ENCODE results near the gene PRIMPOL.

Gene PRIMPOL

GRCh38 chr4:184660978-184661377 lies 11.4 kb downstream of the PRIMPOL start:
- no peak for DNase-seq (ENCODE audit: extremely low read depth, insufficient read length)
- Histone ChIP-seq H3K36me3 (ENCODE audit: control insufficient read depth, insufficient read depth, low read length) (no peaks in the 10 kb centered on the region; the same call in 1 of the 2 replicates), H3K27me3 (replicated peaks; ENCODE audit: control insufficient read depth, insufficient read depth, low read length) (no peaks in the 10 kb centered on the region), H3K4me3 (replicated peaks; ENCODE audit: low read depth, low read length) (no peak overlapping the region)
- TF ChIP-seq CTCF (IDR thresholded peaks at IDR 0.05; ENCODE audit: insufficient read depth, low read length, poor library complexity, severe bottlenecking) = no peak

GRCh38 chr4:184662236-184662635 lies 12.7 kb downstream of the PRIMPOL start:
- no peaks in the 10 kb centered on the region for H3K27me3 ChIP-seq (replicated peaks; ENCODE audit: control insufficient read depth, insufficient read depth, low read length)
- no peak overlapping the region for H3K4me3 ChIP-seq (replicated peaks; ENCODE audit: low read depth, low read length)
- no peak for TF ChIP-seq CTCF (IDR thresholded peaks at IDR 0.05; ENCODE audit: insufficient read depth, low read length, poor library complexity, severe bottlenecking)
- DNase-seq (ENCODE audit: extremely low read depth, insufficient read length) = no peak
- H3K36me3 ChIP-seq (ENCODE audit: control insufficient read depth, insufficient read depth, low read length) = peaks cover 4% of the 10 kb centered on the region

- TF ChIP-seq CTCF (IDR thresholded peaks at IDR 0.05; ENCODE audit: insufficient read depth, low read length, poor library complexity, severe bottlenecking) = no peak
- Histone ChIP-seq H3K4me3 (replicated peaks; ENCODE audit: low read depth, low read length) (no peak overlapping the region), H3K27me3 (replicated peaks; ENCODE audit: control insufficient read depth, insufficient read depth, low read length) (no peaks in the 10 kb centered on the region), H3K36me3 (ENCODE audit: control insufficient read depth, insufficient read depth, low read length) (peaks cover 8% of the 10 kb centered on the region)
- no peak for DNase-seq (ENCODE audit: extremely low read depth, insufficient read length)
These were observed 15.1 kb downstream of the PRIMPOL start for GRCh38 chr4:184664445-184665210.

GRCh38 chr4:184666670-184667069 lies 17.1 kb downstream of the PRIMPOL start:
- no peak for TF ChIP-seq CTCF (IDR thresholded peaks at IDR 0.05; ENCODE audit: insufficient read depth, low read length, poor library complexity, severe bottlenecking)
- Histone ChIP-seq H3K36me3 (ENCODE audit: control insufficient read depth, insufficient read depth, low read length) (peaks cover 8% of the 10 kb centered on the region), H3K27me3 (replicated peaks; ENCODE audit: control insufficient read depth, insufficient read depth, low read length) (no peaks in the 10 kb centered on the region), H3K4me3 (replicated peaks; ENCODE audit: low read depth, low read length) (no peak overlapping the region)
- DNase-seq (ENCODE audit: extremely low read depth, insufficient read length) = no peak

- H3K4me3 ChIP-seq (replicated peaks; ENCODE audit: low read depth, low read length) = no peak overlapping the region
- no peaks in the 10 kb centered on the region for H3K27me3 ChIP-seq (replicated peaks; ENCODE audit: control insufficient read depth, insufficient read depth, low read length)
- no peak for TF ChIP-seq CTCF (IDR thresholded peaks at IDR 0.05; ENCODE audit: insufficient read depth, low read length, poor library complexity, severe bottlenecking)
- DNase-seq (ENCODE audit: extremely low read depth, insufficient read length) = no peak
- H3K36me3 ChIP-seq (ENCODE audit: control insufficient read depth, insufficient read depth, low read length) = peaks cover 10% of the 10 kb centered on the region
These were observed 18.6 kb downstream of the PRIMPOL start for GRCh38 chr4:184668096-184668495.
